Transverse colon (tissue), 4 donors: Measurements from ENCODE around the gene HOXC4. TPM values are rescaled to one million over a fixed set of nuclear protein-coding genes. Genes with fewer than 3 reads are reported as not detected.
A peak's percentile ranks its signal among the peaks of the same experiment; 100 is the strongest.

Experiments
- DNase-seq: peaks from one replicate; pipeline ENCODE4 v3.0.0-alpha.2; 2019
- H3K27ac ChIP-seq, 4 donors: fragments of 200-600 bp; sonication (generic); 2 replicates each; pipeline ENCODE4 v1.5.1; 2016 to 2018; ENCODE audit warnings: inconsistent platforms in 4 of 4
- H3K27me3 ChIP-seq: fragments of 200-600 bp; sonication (generic); 2 replicates; pipeline ENCODE4 v1.5.1; 2017; ENCODE audit warnings: inconsistent platforms
- H3K36me3 ChIP-seq, 4 donors: fragments of 200-600 bp; sonication (generic); 2 replicates each; pipeline ENCODE4 v1.5.1; 2017 to 2019; ENCODE audit warnings: inconsistent platforms in 4 of 4
- H3K4me1 ChIP-seq, 4 donors: fragments of 200-600 bp; sonication (generic); 2 replicates each; pipeline ENCODE4 v1.5.1; 2017 to 2020; ENCODE audit warnings: inconsistent platforms in 4 of 4
- H3K4me3 ChIP-seq, 4 donors: fragments of 200-600 bp; sonication (generic); 1 replicate in 1 of 4; 2 replicates in 3 of 4; pipeline versions ENCODE4 v1.5.1 to v1.6.1; 2017 to 2019; ENCODE audit warnings: inconsistent platforms in 4 of 4
- H3K9me3 ChIP-seq, 2 donors: fragments of 200-600 bp; sonication (generic); 2 replicates each; pipeline ENCODE4 v1.5.1; 2017 to 2019; ENCODE audit warnings: inconsistent platforms in 2 of 2
- EP300 ChIP-seq: sonication (generic); formaldehyde crosslinking; IDR thresholded peaks from one replicate; pipeline ENCODE4 v1.6.1; 2017; ENCODE audit warnings: antibody characterized with exemption, low read depth
- POLR2A ChIP-seq: fragments of 450-650 bp; IDR thresholded peaks from one replicate; pipeline ENCODE4 v1.6.1; 2016; ENCODE audit warnings: antibody characterized with exemption, mild to moderate bottlenecking, moderate library complexity
- POLR2AphosphoS5 ChIP-seq, 3 donors: sonication (generic); formaldehyde crosslinking; IDR thresholded peaks; one replicate each; pipeline ENCODE4 v1.6.1; 2016; ENCODE audit warnings: antibody characterized with exemption in 3 of 3
- WGBS, 2 donors: methylation state at CpG; one replicate each; pipeline ENCODE4 v1.1.5; 2018; ENCODE audit warnings: low coverage in 1 of 2; 5-methylcytosine and 5-hydroxymethylcytosine counted together
- in situ Hi-C, 4 donors: fragments of 200-750 bp; cut with MboI; loops; one replicate each; pipeline versions ENCODE4 v1.15.0 to v1.15.1; 2017; ENCODE audit warnings: low sequenced_read_pairs in 3 of 4, low pct_ligation_motif_present in 1 of 4, low pct_unique_long_range_greater_than_20kb in 1 of 4
- intact Hi-C: fragments of 100-400 bp; cut with DNase I; formaldehyde crosslinking; loops from one replicate; pipeline ENCODE4 v1.15.1; 2023; ENCODE audit warnings: low total_unique reads
- total RNA-seq, 4 donors: library from RNA; depleted of rRNA; stranded (reverse); fragments of >200 nt; gene quantifications; one replicate each; pipeline ENCODE4 v1.1.0, GENCODE V29; 2016
- TF ChIP-seq, protein P1 (sequence below), 5 experiments: fragments of 200-600 bp in 3 of 5; fragments of 450-650 bp in 2 of 5; sonication (generic) in 3 of 5; IDR thresholded peaks; 1 replicate in 2 of 5; 2 replicates in 3 of 5; pipeline ENCODE4 v1.5.1; 2016 to 2017; ENCODE audit warnings: antibody characterized with exemption in 5 of 5, inconsistent platforms in 3 of 5, mild to moderate bottlenecking in 2 of 5, moderate library complexity in 1 of 5

Gene HOXC4
- total RNA-seq, 4 donors from 2014 or later, result 0.64 to 0.68 TPM; not detected in 2

DNA sequence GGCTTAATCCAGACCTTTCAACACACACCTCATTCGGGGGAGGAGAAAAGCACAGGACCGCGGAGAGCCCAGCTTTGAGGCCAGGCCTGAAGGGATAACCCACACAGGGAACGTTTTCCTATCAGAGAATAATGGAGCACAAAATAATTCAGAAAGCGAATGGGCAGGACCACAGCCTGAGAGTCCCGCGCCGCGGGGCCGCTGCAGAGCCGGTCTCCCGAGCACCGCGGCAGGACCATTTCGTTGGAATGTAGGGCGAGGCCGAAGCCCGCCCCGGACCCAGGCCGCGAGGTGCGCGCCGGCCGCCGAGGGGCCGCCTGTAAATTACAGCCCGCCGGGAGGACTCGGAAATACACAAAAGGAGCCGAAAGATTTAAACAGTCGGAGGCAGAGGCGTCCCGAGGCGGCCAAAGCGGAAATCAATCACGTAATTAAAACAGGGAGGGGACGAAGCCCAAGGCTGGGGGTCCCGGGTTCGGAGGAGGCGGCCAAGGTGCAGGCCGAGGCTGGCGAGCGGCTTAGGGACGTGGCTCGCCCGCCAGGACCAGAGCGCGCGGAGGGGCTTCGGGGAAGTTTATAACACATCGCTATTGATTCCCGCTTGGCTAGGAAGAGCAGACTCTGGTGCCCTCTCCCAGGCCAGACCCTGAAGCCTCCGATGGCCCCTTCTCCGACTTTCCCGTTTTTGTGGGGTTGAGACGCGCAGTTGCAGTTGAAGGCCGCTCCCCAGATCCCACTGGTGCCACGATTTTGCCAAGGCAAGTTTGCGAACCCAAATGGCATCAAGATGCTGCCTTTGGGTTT, 6.3 kb upstream of the HOXC4 start:
- peaks cover 0 to 20% (median 8%) of the 10 kb centered on the region in 4 donors for H3K4me1 ChIP-seq
- no peaks in the 10 kb centered on the region for H3K9me3 ChIP-seq
- H3K4me3 ChIP-seq, result peak overlapping the region in 1 of 4 donors; percentile 32
- H3K27me3 ChIP-seq, result peaks cover 100% of the 10 kb centered on the region
- intact Hi-C loops (no loop called here), in situ Hi-C loops (no loop called here)
- 40% methylated on average over 59 of the region's 61 CpGs; no CpG with 5 or more reads in 1 of the 2 donors for WGBS, 2 donors
- H3K27ac ChIP-seq, result no peak overlapping the region
- no peaks in the 10 kb centered on the region for H3K36me3 ChIP-seq
- TF ChIP-seq POLR2AphosphoS5 (IDR thresholded peaks at IDR 0.05) (no peak), POLR2A (no peak), EP300 (no peak)
- TF ChIP-seq, protein P1, sequence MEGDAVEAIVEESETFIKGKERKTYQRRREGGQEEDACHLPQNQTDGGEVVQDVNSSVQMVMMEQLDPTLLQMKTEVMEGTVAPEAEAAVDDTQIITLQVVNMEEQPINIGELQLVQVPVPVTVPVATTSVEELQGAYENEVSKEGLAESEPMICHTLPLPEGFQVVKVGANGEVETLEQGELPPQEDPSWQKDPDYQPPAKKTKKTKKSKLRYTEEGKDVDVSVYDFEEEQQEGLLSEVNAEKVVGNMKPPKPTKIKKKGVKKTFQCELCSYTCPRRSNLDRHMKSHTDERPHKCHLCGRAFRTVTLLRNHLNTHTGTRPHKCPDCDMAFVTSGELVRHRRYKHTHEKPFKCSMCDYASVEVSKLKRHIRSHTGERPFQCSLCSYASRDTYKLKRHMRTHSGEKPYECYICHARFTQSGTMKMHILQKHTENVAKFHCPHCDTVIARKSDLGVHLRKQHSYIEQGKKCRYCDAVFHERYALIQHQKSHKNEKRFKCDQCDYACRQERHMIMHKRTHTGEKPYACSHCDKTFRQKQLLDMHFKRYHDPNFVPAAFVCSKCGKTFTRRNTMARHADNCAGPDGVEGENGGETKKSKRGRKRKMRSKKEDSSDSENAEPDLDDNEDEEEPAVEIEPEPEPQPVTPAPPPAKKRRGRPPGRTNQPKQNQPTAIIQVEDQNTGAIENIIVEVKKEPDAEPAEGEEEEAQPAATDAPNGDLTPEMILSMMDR (IDR thresholded peaks at IDR 0.05), result no peak
- DNase-seq, result no peak

DNA sequence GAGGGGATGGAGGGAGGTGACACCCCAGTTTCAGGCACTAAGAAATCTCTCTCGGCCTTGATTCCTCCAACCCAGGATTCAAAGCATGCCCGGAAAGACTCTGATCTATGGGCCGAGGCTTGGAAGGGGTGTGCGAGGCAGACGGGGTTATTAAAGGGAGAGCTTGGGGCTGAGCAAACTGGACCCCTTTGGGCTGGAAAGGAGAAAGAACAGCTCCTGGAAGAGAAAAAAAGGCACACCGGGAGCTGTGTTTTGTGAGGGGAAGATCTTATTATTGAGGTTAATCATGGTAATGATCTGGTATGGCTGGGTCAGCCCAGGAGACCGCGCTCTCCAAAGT, 5.7 kb upstream of the HOXC4 start:
- Histone ChIP-seq H3K27me3 (peaks cover 100% of the 10 kb centered on the region), H3K9me3 (no peaks in the 10 kb centered on the region), H3K36me3 (no peaks in the 10 kb centered on the region), H3K4me3 (no peak overlapping the region), H3K27ac (no peak overlapping the region), H3K4me1 (peaks cover 0 to 26% (median 8%) of the 10 kb centered on the region in 4 donors)
- TF ChIP-seq, protein P1 (IDR thresholded peaks at IDR 0.05), result no peak
- TF ChIP-seq POLR2AphosphoS5 (IDR thresholded peaks at IDR 0.05) (no peak), POLR2A (no peak), EP300 (no peak)
- no peak for DNase-seq
- intact Hi-C loops, result no loop called here
- in situ Hi-C loops, result no loop called here
- 27 to 56% methylated on average over 3 to 8 of the region's 8 CpGs for WGBS, 2 donors

DNA sequence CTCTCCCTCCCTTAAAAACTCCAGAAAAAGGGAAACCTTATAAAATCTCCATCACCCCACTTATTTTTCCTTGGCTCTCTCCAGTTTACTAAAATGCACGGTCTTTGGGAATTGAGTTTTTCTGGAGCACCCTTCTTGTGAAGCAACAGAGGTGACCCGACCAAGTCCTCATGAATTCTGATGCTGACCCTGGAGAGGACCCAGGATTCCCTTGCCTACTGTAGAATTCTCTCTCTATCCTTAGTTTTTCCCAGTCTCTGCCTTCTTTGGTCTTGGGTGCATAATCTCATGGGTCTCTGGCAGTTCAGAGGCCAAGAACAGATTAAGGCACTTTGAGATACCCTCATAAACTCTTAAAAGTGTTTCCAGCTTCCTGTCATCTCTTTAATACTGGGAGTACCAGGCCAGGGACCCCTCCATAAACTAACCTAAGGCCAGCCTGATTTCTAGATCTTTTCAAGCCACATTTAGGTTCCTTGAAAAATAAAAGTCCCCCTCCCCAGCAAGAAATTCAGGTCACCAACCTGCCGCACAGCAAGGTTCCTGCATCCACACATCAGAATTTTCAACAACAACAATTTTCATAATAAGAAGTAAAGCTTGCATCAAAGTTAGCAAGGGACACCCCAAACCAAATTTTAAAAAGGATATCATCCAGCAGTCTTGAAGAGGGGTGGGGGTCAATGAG, 5.1 kb upstream of the HOXC4 start:
- no peaks in the 10 kb centered on the region for H3K36me3 ChIP-seq
- H3K9me3 ChIP-seq, result no peaks in the 10 kb centered on the region
- H3K4me1 ChIP-seq, result peaks cover 0 to 32% (median 9%) of the 10 kb centered on the region in 4 donors
- 56 to 71% methylated on average over 2 to 3 of the region's 3 CpGs for WGBS, 2 donors
- in situ Hi-C loops, result no loop called here
- no peak for DNase-seq
- H3K27me3 ChIP-seq, result peaks cover 100% of the 10 kb centered on the region
- TF ChIP-seq EP300, result no peak
- TF ChIP-seq, protein P1 (IDR thresholded peaks at IDR 0.05), result no peak
- TF ChIP-seq POLR2A, result no peak
- no peak for TF ChIP-seq POLR2AphosphoS5 (IDR thresholded peaks at IDR 0.05)
- intact Hi-C loops, result no loop called here
- no peak overlapping the region for H3K4me3 ChIP-seq
- no peak overlapping the region for H3K27ac ChIP-seq

DNA sequence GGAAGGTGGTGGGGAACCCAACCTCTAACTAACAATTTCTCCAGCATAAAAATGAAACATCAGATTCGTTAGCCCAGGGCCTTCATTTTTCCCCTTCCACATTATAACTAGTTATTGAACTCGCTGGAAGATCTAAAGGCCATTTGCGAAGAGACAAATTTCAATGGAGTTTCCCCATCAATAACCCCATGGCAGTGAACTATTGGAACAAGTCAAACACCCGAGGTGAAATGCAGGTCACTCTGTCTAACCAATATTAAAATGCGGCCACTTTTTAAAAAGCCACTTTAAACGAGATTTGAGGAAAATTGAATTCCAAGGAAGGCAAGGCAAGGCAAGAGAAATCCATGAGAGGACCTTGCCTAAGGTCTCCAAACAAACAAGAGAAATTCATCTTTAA, 4.5 kb upstream of the HOXC4 start:
- Histone ChIP-seq H3K27me3 (peaks cover 100% of the 10 kb centered on the region), H3K4me1 (peaks cover 0 to 37% (median 11%) of the 10 kb centered on the region in 4 donors), H3K36me3 (no peaks in the 10 kb centered on the region), H3K27ac (no peak overlapping the region), H3K4me3 (no peak overlapping the region), H3K9me3 (no peaks in the 10 kb centered on the region)
- 58 to 61% methylated on average over 6 of the region's 6 CpGs for WGBS, 2 donors
- no peak for DNase-seq
- intact Hi-C loops, result no loop called here
- in situ Hi-C loops, result no loop called here
- no peak for TF ChIP-seq POLR2AphosphoS5 (IDR thresholded peaks at IDR 0.05)
- TF ChIP-seq, protein P1 (IDR thresholded peaks at IDR 0.05), result no peak
- TF ChIP-seq POLR2A, result no peak
- no peak for TF ChIP-seq EP300
